NCI-H2196 (cell line): ENCODE measurements around the gene CFAP251.
"Not testable (repeated sequence)": the region's sequence is repeated elsewhere in the genome, so short reads cannot be mapped to it uniquely, and the experiment has no call there.

Source experiments
- DNase-seq: peaks from one replicate; lab custom pipeline; 2025; ENCODE audit not compliant: unreplicated experiment; lab: John Stamatoyannopoulos, UW

CFAP251 gene

DNA sequence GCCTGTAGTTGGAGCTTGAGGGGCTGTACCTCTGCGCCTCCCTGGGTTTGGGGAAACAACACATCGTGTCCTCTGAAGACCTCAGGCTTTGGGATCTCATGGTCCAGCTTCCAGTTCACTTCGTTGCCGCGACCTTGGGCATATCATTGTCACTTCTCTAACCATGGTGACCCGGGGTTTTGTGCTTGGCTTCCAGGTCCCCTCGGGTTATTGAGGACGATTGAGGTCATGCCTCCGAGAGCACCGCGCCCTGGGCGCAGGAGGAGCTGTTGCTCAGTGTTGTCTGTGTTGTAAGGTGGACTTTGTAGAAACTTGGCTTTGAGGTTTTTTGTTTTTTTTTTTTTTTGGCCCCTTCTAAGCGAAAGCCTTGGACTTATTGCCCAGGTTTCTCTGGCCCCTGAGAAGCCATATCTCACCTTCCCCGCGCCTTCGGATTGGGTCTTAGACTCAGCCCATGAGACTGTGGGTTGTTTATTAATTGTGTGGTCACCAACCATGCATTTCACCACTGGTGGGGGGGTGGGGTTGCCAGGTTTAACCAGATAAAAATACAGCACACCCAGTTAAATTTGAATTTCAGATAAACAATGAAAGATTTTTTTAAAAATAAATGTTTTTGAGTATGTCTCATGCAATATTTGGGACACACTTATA lies 105.9 kb downstream of the CFAP251 start:
- no peak for DNase-seq

DNA sequence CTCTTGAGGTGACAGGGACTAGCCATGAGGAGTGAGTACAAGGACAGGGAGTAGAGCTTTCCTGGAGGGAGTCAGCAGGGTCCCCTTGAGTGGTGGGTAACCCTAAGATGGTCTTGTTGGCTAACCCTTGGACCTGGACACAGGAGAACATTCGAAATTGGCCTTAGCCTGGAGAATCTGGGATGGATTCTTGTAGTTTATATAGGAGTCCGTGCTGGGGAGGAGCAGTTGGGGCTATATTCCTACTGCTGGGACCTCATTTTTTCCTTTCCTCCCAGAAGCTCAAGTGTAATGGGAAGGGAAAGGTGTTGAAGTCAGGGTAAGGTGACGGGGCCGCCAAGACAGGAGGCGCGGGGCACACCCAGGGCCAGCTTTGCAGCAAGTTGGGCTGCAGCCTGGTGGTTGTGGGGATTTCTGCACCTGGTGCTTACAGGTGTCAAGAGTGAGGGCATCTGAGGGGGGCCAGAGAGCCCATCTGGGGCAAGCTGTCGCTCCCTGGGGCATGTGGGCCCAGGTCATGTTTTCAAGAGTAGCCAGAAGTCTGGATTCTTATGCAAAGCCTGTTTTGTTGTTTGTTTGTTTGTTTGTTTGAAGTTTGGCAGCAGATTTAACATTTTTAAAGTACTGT lies 108.4 kb downstream of the CFAP251 start:
- no peak for DNase-seq

DNA sequence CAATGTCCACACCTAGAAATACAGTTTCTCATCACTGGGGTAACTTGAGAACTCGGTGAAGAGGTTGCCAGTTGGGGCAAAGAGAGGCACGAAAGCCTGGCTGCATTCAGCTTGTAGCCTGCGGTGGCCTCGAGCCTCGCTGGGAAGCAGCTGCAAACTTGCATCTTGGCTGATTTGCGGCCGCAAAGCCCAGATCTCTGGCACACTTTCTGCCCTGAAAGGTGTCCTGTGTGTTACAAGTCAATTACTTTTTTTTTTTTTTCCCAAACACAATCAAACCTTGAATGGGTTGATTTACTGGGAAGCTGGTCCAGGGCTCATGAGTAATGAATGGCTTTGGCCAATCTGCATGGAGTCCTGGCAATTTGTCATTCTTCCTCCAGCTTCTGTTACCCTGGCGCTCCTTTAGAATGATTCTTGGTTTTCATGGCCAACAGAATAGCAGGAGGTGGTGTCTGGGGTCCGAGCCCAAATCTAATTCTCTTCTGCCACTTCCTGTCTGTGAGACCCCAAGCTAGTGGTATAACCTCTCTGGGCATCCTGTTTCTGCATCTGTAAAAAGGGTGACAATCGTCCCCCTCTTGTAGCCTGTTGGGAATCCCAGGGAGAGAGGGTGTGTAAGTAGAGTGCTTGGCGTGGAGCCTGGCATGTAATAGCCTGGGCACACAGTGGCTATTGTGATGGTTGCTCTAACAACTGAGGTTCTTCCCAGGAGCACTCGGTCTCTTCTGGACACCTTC lies 109.9 kb downstream of the CFAP251 start:
- DNase-seq = peak; percentile 25

DNA sequence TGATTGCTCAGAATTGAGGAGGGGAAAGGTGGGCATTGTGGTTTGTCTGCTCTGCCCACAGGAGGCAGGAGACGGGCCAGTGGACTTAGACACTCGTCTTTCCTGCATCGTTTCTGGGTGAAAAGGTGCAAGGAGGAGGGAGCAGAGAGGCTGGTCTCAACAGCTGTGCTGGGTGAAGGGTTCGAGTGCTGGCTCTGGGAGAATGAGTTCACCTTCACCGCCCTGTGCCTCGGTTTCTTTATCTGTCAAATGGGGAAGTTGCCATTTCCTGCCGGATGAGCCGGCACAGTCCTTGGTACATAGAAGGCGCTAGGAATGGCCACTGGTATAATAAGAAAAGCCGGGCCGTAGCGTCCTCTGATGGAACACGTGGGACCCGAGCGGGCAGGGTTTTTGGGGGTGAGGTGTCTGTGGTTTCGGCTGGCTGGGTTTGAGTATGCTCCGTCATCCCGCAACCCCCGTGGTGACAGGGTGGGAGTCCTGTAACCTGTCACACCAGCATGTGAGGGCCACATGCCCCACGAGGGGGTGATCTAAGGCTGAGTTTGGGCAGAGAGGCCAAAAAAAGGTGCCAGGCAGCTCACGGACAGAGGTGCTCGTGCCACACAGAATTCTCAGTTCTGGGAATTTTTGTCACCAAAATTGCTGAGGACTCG lies 110.6 kb downstream of the CFAP251 start:
- no peak for DNase-seq

DNA sequence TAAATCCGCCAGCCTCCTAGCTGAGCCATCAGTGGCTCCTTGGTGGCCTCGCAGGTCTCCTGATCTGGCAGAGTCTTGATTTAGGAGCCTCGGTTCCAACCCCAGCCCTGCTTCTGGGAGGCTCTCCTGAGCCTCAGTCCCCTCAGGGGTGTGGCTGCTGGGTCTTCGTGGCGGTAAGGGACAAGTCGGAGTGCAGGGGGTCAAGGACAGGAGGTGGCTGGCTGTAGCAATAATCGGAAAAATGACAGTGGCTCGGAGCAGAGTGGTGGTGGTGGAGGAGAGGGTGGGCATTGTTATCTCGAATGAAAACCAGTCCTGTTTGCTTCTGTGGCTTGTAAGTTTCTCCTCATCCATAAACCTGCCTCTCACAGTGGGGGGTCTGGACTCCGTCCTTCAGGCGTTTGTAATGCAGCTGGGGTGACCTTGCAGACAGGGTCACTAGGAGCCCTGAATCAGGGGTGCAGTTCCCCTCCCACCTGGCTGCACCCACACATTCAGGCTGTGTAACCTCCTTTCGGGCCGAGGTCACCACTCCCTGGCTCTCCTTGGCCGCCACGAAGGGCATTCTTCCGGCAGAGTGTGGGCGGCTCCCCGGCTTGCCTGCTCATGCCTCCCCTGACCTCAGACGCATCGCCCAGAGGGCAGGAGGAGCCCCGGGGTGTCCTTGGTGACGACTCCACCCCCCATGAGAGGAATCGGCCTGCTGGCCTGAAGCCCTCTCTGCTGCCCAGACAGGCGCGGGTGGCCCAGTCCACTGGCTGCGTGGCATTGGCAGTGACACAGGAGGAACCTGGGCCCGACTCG lies 111.4 kb downstream of the CFAP251 start:
- DNase-seq = no peak

DNA sequence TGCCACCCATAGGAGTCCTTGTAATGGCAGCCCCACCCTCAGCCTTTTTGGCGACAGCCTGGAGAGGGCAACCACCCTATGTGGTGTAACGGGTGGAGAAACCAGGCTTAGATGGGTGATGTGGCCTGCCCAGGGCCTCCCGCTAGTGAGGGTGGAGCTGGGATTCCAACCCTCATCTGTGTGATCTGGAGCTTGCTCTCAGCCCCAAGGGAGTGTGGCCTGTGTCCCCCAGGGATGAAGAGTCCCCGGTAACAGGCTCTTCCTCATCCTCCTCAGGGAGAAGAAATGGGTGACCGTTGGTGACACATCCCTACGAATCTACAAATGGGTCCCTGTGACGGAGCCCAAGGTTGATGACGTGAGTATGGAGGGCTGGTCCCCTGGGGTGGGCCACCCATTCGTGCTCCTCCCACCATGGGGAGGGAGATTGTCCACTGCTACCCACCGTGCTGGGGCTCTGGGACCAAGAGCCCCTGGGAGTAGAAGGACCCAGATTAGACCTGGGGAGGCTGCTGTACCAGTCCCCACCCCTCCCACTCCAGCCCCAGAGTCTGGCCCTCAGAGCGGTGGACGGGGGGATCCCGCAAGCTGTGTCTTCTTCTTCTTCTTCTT lies 112.1 kb downstream of the CFAP251 start:
- DNase-seq = no peak

DNA sequence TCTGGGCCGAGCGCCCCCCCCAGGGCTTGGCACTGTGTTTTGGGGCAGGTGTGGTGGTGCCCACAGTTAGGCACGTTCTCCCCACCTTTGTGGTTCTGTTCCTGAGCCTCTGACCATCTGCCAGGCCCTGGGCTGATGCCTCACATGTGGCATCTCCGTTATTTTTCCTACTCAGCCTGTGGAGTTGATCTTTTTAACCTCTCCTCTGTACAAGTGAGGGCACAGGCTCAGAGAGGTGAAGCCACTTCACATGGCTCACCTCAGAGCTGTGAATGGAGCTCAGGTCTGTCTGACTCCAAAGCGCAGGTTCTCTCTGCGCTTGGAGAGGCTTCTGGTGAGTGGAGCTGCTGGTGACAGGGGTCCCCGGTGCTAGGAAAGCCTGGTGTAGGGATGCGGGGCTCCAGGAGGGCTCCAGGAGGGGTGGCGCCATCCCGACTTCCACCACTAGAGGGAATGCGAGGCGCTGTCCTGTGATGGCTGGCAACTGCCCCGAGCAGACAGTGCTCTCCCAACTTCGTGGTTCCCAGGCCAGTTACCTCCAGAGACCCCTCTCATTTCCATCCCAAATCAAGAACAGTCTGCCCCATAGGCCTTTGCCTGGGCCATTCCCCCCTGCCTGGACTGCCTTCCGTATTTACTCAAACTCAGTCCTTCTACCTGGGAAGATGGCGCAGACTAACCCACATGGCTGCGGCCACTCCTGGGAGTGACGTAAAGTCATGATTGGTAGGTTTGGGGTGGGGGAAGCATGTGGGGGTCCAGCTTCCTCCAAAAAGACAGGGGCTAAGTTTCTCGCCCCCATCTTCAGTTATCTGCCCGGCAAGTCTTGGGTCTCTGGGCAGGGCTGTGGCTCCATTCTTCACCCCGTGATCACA lies 113.2 kb downstream of the CFAP251 start:
- peak; percentile 33 for DNase-seq

DNA sequence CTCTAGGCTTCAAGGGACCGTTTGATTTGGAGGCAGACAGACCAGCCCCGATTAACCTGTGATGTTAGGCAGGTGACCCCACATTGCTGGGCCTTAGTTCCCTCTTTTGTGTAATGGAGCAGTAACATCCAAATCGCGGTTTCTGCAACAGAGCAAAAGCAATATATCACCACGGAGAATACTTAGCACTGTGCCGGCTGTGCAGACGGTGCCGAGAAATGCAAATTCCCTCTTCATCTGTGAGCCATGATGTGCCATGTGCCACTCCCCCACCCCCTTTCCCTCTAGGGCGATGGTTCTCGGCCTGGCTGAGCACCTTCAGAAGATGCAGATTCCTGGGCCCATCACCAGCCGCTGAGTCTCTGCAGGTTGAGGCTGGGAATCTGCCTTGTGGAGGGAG lies 114.2 kb downstream of the CFAP251 start:
- DNase-seq = no peak

DNA sequence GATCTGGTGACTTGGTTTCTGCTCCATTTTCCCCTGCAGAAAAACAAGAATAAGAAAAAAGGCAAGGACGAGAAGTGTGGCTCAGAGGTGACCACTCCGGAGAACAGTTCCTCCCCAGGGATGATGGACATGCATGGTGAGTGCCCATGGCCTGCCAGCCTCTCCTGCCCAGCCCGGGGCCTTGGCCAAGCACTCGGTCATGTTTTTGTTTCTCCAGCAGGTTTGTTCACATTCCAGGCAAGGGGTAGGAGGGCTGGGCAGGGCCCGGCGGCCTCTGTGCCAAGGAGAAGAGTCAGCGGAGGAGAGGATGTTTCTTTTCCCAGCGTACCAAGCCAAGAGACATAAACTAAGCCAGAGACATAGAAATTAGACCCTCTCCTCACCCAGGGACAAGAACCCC lies 116.9 kb downstream of the CFAP251 start:
- no peak for DNase-seq

DNA sequence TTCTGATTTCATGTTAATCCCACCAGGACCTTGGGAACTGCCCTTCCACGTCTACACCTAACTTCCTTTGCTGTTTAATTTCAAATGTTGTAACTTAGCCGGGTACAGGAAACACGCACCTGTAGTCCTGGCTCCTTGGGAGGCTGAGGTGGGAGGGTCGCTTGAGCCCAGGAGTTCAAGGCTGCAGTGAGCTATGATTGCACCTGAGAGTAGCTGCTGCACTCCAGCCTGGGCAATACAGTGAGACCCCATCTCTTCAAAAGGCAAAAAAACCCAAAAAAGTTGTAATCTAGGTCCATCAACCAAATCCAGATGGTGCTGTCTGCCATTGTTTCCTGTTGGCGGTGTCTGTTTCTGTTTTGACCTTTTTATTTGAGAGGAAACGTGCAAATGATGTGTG lies 117.8 kb downstream of the CFAP251 start:
- DNase-seq = no peak

DNA sequence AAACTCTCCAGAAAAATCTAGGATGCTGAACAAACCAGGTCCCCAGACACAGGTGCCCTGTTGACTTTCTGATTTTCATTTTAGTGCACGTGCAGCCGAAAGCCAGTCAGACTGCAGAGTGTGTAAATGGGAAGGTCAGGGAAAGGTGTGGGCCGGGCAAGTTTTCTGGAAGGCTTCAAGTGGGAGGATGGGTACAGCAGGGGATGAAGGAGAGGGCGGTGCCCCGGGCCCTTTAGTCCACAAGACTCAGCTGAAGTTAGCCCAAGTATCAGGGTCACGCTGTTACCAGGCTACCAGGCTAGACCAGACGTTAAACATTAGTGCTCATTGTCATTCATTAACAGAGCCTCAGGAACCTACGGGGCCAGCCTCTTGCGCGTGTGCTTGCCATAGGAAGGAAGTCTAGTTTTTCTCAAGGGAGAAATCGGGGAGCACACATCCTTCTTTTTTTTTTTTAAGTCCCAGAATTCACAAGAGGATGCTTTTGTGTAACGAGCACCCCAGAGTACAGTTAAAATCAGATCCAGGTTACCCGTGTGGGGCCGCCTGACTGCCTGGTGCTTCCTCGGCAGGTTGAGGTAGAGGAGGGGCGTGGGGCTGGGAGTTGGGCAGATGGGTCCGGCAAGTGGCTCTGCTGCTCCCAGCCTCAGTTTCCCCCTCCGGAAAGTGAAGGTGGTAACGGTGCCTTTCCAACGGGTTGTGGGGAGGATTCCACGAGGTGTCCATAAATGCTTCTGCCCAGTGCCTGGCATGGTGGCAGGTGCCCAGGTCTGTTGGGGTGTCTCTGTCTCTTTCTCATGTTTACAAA lies 122.4 kb downstream of the CFAP251 start:
- DNase-seq = no peak

DNA sequence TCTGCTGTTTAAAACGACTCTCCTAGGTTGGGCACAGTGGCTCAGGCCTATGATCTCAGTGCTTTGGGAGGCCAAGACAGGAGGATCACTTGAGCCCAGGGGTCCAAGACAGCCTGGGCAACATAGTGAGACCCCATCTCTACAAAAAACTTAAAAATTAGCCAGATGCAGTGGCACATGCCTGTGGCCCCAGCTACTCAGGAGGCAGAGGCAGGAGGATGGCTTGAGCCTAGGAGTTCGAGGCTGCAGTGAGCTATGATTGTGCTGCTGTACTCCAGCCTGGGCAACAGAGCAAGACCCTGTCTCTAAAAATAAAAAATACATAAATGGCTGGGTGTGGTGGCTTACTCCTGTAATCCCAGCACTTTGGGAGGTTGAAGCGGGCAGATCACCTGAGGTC lies 123.1 kb downstream of the CFAP251 start:
- DNase-seq = not testable (repeated sequence)

DNA sequence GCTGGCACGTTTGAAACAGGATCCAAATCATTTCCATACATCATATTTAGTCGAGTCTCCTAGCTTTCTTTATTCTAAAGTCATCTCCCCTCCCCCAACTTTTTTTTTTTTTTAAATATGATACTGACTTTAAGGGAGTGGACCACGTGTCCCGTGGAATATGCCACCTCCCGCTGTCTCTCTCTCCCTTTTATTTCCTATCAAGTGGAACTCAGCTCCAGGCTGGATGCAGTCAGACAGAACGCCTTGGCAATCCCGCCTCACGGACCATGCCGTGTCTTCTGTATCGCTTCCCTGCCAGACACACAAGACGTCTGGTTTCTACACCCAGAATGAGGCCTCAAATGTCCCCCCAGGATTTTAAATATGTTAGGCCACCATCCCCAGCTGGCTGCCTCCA lies 124.5 kb downstream of the CFAP251 start:
- DNase-seq = no peak

DNA sequence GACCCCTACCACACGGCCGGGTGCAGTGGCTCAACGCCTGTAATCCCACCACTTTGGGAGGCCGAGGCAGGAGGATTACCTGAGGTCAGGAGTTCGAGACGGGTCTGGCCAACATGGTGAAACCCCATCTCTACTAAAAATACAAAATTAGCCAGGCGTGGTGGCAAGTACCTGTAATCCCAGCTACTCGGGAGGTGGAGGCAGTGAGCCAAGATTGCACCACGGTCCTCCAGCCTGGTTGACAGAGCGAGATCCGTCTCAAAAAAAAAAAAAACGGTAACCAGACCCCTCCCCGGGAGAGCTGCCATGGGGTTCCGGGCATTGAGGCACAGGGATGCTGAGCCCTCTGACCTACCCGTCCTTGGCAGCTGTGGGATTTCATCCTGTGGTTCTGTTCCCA lies 125.1 kb downstream of the CFAP251 start:
- DNase-seq = no peak

DNA sequence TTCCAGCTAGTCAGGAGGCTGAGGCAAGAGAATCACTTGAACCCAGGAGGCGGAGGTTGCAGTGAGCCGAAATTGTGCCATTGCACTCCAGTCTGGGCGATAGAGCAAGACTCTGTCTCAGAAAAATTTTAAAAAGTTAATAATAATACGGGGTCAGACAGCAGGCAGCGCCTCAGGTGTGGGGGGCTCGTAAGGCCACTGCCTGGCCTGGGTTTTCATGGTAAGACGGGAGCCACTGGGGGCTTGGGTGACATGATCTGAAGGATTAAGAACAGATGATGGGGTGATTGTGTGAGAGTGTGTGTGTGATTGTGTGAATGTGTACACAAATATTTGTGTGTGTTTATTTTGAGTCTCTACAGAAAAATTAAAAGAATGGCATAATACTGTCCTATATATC lies 126.9 kb downstream of the CFAP251 start:
- no peak for DNase-seq

DNA sequence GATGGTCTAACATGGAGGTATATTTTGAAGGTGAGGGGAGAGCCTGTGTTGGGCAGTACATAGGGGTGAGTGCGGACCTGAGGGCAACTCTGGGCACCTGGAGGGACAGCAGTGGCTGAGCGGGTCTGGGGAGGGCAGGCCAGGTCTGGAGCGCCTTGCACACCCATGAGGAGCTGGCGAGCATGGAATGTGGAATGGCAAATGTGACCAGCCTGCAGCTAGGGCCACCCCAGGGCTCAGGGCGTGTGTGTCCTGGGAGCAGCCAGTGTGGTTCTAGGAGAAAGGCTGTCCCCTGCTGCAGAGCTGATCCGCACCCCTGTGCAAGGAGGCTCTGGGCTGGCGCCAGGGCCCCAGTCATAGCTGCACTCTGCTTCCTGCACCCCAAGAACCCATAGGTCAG lies 127.8 kb downstream of the CFAP251 start:
- no peak for DNase-seq

DNA sequence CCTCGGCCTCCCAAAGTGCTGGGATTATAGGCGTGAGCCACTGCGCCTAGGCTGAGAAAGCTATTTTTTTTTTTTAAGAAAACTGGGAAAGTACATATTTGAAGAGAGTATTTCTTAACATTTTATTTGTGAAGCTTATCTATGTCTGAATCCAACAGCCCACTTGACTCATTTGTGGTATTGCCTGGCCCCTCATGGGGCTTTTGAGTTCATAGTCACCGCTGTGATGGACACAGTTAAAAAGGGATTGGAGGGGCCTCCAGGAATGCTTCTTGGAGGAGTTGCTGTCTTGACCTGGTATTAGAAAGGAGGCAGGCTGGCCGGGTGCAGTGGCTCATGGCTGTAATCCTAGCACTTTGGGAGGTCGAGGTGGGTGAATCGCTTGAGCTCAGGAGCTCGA lies 129.8 kb downstream of the CFAP251 start:
- DNase-seq = no peak

DNA sequence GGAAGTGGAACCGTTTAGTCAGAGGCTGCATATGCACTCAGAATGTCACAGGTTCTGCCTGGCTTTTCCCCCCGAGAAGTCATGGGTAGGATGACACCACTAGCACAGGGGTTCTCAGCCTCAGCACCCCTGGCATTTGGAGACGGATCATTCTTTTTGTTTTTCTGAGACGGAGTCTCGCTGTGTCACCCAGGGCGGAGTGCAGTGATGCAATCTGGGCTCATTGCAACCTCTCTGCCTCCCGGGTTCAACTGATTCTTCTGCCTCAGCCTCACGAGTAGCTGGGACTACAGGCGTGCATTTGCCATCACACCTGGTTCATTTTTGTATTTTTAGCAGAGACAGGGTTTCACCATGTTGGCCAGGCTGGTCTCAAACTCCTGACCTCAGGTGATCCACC lies 131.4 kb downstream of the CFAP251 start:
- no peak for DNase-seq

DNA sequence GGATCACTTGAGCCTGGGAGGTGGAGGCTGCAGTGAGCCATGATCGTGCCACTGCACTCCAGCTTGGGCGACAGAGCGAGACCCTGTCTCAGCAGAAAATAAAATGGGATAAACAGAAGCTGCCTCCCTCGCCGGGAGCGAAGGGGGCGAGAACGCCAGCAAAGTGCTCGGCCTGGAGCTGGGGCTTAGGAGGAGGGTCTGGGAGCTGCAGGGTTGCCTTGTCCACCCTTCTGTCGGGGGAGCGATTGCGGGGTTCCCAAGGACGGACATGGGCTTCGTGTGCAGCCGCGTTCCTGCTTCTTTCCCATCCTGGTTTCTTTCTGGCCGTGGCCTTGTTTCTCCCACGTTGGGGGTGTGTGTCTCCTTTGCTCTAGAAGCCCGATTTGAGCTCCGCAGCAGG lies 132.3 kb downstream of the CFAP251 start:
- DNase-seq = no peak
